ENCODE data around the gene RFK.

- TF ChIP-seq CTCF (IDR thresholded peaks at IDR 0.05; ENCODE audit: low read depth, low read length, missing input control) (no peak), RAD21 (IDR thresholded peaks at IDR 0.05) (no peak), SP1 (IDR thresholded peaks at IDR 0.05) (no peak), TAF1 (conservative IDR thresholded peaks at IDR 0.05) (no peak), NR2F2 (IDR thresholded peaks at IDR 0.05) (no peak), HNF4A (conservative IDR thresholded peaks at IDR 0.05) (no peak), EGR1 (IDR thresholded peaks at IDR 0.05; ENCODE audit: low read depth in 2 of 2) (no peak)
- TF ChIP-seq, protein P1, sequence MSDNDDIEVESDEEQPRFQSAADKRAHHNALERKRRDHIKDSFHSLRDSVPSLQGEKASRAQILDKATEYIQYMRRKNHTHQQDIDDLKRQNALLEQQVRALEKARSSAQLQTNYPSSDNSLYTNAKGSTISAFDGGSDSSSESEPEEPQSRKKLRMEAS (IDR thresholded peaks at IDR 0.05) = no peak
Measured at GRCh38 chr9:76433406-76433805, 39.2 kb upstream of the RFK start.
